ENCODE measurements around the gene WAC. TPM values are rescaled to one million over a fixed set of nuclear protein-coding genes. Genes with fewer than 3 reads are reported as not detected.
A peak's percentile ranks its signal among the peaks of the same experiment; 100 is the strongest.

WAC gene
- total RNA-seq, 1 experiment from 2014 or later: 142 TPM

DNA sequence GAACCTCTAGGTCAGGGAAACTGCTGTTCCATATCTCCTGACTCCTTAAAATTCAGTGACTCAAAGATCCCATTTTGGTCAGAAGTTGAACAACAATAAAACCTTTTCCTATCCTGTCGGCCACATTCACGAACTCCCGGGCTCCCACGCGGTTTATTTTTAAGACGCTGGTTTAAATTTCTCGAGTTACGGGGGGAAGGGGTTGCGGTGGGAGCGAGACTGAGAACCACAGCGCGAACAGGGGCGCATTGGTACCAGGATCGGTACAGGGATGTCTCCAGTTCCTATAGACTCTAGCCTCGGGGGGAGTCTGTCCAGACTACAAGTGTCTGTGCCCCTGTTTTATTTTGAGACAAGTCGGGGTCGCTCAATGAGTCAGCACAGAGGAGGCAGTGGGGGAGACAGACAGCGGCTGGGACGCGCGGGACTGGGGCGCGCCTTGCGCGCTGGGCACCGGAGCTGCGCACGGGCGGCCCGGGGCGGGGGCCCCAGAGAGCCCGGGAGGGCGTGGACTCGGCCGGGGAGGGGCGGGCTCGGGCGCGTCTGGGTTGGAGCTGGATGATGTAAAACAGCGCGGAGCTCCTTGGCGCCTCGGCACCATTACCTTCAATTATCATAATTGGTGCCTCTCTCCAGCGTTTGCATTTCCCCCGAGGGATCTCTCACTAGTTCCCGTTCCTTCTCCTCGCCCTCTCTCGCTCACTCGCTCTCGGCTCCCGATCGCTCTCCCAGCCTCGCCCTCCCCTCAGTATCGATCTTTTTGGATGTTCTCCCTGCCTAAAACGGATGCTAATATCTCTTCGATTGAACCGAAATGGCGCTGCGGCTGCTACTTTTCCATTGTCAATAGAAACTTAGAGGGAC is 135.7 kb downstream of the WAC start:
- Histone ChIP-seq H3K27me3 (no peaks in the 10 kb centered on the region; the same call in none of the 2 replicates), H3K27ac (no peak overlapping the region), H3K9me3 (replicated peaks) (no peaks in the 10 kb centered on the region), H3K4me3 (peak overlapping the region; percentile 52), H3K4me1 (0 out of 2 replicates have a peak, but pooled peaks cover 3% of the 10 kb centered on the region), H3K36me3 (no peaks in the 10 kb centered on the region)
- peak; percentile 62 for DNase-seq

DNA sequence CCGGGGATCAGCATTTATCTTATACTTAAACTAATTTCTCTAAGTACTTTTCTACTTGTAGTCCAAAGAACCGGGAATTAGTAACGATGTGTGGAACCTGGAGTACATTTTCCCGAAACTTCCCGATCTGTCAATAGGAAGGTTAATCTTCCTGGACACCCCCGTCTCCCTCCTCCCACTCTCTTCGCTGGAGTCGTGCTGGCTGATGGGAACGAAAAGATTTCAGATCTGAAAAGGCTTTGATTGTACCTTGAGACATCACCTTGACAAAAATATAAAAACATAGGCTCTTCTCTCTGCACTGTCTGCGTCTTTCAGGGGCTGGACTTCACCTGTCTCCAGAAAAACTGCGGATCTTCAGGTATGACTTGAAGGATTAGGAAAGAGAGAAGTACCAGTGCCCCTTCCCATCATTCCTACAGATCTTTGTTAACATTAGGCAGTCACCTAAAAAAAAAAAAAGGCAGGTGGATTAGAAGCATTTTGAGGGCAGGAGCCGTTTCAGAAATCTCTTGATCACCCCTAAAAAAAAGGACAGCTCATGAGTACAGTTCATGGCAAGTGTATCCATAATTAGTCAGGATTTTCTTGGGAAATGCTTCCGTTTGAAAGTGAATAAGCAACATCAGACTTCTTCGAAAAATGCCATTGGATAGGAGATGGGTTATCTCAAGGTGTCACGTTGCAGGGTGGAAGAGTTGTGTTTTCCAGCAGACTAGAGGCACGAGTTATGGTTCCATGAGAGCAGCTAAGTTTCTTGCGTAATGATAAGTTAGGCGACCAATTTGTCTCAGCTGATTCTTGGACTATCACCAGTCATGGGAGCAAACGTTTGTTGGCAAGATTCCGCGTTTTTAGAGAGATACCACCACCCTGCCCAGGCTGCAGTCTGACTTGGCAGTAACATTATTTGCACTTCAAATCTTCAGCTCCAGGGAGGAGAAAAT is 136.6 kb downstream of the WAC start:
- no peaks in the 10 kb centered on the region for H3K9me3 ChIP-seq (replicated peaks)
- H3K27ac ChIP-seq: no peak overlapping the region
- H3K4me1 ChIP-seq: 0 out of 2 replicates have a peak, but pooled peaks cover 3% of the 10 kb centered on the region
- no peak for DNase-seq
- peak overlapping the region; percentile 52 for H3K4me3 ChIP-seq
- H3K27me3 ChIP-seq: no peaks in the 10 kb centered on the region; the same call in none of the 2 replicates
- no peaks in the 10 kb centered on the region for H3K36me3 ChIP-seq

Other genes starting within 250 kb of the WAC start
- gene MPP7, start 230.1 kb upstream of the WAC start, total RNA-seq (2014; rRNA removed; shearing (Covaris generic)): 5.2 and 5.9 TPM in 2 replicates
- gene BAMBI, start 144.4 kb downstream of the WAC start, total RNA-seq (2014; rRNA removed; shearing (Covaris generic)): 3.8 and 4.3 TPM in 2 replicates

All from SJCRH30 (cell line).